Spleen (tissue), 7 donors: ENCODE measurements around the gene P2RX4.

Experiments used
- POLR2A ChIP-seq, 3 donors: fragments of 450-650 bp; IDR thresholded peaks; one replicate each; pipeline ENCODE4 v1.5.1; 2017; ENCODE audit warnings: antibody characterized with exemption in 3 of 3, mild to moderate bottlenecking in 1 of 3
- POLR2AphosphoS5 ChIP-seq, 3 donors: sonication (generic); formaldehyde crosslinking; IDR thresholded peaks; one replicate each; pipeline ENCODE4 v1.5.1; 2017; ENCODE audit warnings: antibody characterized with exemption in 3 of 3
- TF ChIP-seq, protein P1 (sequence below), 11 experiments: fragments of 200-600 bp in 7 of 11; fragments of 450-650 bp in 4 of 11; sonication (generic) in 4 of 11; IDR thresholded peaks in 8 of 11; conservative IDR thresholded peaks in 3 of 11; 1 replicate in 7 of 11; 2 replicates in 4 of 11; pipeline versions ENCODE4 v1.4.0 to v1.8.0; 2016 to 2021; ENCODE audit warnings: antibody characterized with exemption in 11 of 11, inconsistent platforms in 4 of 11, mild to moderate bottlenecking in 1 of 11
- donor health status: DM: no; HTN: no; CAD: no; lungs with moderate emphysema.
- donor health status: DM: no; HTN: no; CAD: no.
- donor health status: DM: no; HTN: no; CAD: no.

DNA sequence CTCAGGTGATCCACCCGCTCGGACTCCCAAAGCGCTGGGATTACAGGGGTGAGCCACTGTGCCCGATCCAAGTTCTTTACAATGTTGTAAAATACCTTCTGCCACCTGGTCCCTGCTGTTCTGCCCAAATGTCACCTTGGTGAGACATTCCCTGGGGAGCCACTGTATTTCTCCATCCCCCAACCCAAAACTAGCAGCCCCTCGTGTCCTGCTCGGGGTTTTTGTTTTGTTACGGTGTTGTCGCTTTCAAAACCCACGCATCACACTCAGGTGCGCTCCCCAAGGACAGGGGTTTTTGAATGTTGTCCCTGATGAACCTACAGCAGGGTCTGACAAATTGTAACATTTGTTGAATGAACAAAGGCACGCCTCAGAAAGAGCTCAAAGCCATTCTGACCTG, 49.1 kb downstream of the P2RX4 start:
- TF ChIP-seq, protein P1, sequence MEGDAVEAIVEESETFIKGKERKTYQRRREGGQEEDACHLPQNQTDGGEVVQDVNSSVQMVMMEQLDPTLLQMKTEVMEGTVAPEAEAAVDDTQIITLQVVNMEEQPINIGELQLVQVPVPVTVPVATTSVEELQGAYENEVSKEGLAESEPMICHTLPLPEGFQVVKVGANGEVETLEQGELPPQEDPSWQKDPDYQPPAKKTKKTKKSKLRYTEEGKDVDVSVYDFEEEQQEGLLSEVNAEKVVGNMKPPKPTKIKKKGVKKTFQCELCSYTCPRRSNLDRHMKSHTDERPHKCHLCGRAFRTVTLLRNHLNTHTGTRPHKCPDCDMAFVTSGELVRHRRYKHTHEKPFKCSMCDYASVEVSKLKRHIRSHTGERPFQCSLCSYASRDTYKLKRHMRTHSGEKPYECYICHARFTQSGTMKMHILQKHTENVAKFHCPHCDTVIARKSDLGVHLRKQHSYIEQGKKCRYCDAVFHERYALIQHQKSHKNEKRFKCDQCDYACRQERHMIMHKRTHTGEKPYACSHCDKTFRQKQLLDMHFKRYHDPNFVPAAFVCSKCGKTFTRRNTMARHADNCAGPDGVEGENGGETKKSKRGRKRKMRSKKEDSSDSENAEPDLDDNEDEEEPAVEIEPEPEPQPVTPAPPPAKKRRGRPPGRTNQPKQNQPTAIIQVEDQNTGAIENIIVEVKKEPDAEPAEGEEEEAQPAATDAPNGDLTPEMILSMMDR (IDR thresholded peaks at IDR 0.05 in 8 of 11, conservative IDR thresholded peaks at IDR 0.05 in 3 of 11): no peak
- TF ChIP-seq POLR2A (IDR thresholded peaks at IDR 0.05) (no peak), POLR2AphosphoS5 (IDR thresholded peaks at IDR 0.05) (no peak)
